ENCODE measurements around the gene PITX3. TPM values are rescaled to one million over a fixed set of nuclear protein-coding genes. Genes with fewer than 3 reads are reported as not detected.

The PITX3 gene
- total RNA-seq = 0.16 TPM in 1 of 2 replicates, not detected in the other

DNA sequence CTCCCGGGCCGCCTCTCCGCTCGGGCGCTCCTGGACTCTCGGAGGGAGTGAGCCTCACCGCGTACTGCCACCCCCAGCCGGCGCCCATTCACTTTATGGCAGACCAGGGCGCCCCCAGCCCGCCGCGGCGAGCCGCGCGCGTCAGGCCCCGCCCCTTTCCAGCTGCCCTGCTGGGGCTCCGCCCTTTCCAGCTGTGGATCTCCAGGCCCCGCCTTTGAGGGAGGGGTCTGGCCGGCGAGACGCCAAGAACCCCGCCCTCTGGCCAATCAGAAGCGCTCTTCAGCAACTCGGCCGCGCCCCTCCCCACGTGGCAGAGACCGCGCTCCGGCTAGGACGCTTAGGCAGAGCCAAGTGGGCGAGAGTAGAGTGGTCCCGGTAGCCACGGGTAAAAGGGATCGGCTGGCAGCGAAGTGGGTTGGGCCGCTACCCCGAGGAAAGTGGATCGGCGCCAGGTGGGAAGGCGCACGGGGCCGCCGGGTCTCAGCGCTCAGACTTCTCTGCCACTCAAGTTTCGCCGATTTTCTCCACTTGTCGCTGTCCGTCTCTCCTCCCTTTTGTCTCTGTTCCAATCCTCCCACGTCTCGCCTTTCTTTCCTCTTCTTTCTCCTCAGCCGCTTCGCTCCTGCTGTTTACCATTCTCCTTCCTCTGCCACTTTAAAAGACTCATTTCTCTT is at the start of gene PITX3:
TSS of gene PITX3 (minus strand) at position 69 of the 674 bp plus-strand sequence. CDS start 9,432 bp downstream, outside the sequence.

DNA sequence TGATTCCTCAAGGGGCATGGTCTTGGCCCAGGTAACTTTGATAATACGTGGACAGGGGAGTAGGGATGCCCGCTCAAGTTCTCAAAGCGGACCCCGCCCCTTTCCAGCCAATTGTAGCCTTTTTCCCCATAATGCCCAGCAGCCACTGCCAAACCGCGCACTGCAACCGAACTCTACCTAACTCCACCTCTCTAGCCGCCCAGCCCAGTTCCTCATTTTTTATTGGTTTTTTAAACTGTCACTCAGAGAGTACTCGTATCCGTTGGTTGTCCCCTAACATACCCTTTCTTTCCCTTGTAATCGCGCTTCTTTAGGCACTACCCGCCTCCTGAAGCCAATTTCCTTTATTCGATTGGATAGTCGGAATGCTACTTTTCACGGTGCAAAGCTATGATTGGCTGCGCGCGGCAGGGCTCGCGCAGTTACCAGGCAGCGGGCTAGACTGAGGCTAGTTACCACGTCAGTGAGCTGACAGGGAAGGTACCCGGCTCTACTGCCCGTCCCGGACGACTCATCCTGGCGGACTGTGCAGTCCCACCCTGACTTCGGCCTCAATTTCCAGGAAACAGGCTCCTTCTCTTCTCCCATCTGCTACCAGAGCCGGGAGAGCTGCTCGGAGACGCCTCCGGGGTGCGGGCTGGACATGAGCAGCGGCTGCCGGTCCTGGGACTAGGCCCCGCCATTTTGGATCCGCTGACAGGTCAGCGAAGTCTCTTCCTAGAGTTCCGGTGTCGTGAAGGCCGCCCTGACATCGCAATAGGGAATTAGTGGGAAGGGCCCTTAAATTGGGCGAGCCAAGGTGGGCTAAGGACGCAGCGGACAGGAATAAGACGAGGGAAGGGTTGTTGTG is 4.0 kb upstream of the PITX3 start, which contains the start of gene GBF1:
TSS of gene GBF1 (plus strand) at position 451 of the 850 bp plus-strand sequence. CDS start 13,407 bp downstream, outside the sequence.

DNA sequence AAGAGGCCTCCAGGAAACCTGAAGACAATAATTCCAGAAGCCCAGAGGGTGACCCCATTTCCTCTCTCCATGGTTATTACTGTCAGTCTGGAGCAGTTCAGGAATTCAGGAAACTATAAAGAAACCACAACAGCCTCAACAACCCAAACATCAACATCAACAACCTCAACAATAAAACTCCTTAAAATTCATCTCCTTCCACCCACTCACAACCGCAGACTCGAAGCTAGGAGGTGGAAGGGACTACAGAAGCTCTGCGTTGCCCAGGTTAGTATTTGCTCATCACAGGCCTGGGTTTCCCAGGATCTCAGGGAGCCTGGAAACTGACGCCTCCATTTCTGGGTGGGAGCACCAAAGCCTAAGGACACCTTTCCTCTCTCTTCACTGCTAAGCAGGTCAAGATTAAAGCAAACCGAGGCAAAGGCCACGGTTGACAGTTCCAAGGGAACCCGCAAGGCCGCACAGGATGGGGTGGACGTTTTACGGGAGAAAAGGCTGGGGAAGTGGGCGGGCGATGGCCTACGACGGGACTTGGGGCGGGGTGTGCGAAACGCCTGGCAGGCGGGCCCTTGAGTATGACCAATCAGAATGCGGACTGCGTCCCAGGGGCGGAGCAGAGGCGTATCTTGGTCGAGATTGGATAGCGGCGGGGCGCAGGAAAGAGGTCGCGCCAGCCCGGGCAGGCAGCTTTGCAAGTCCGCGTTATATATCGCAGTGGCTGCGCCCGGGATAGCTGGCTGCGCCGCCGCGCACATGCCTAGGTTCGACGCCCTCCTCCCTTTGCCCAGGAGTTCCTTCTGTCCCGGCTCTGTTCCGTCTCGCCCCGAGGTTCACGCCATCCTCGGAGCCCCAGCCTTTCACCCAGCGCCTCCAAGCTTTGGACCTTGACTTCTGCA is 15.4 kb downstream of the PITX3 start, which contains the start of gene ELOVL3:
TSS of gene ELOVL3 (plus strand) at position 654 of the 896 bp plus-strand sequence. CDS start 250 bp downstream, outside the sequence.

Other genes with a start within 250 kb of the PITX3 start
- gene ARMH3, start 185.3 kb downstream of the PITX3 start, total RNA-seq = 9.3 and 9.4 TPM in 2 replicates
- 18.4 and 22.4 TPM in 2 replicates for gene HPS6, start 176.2 kb downstream of the PITX3 start, total RNA-seq
- 46.8 and 66.1 TPM in 2 replicates for gene LDB1, start 121.1 kb downstream of the PITX3 start, total RNA-seq
- gene PPRC1, start 108.5 kb downstream of the PITX3 start, total RNA-seq = 7.3 and 9.2 TPM in 2 replicates
- 13.1 and 14.4 TPM in 2 replicates for gene NOLC1, start 89.1 kb downstream of the PITX3 start, total RNA-seq
- 0.47 and 0.69 TPM in 2 replicates for gene ELOVL3, start 15.2 kb downstream of the PITX3 start, total RNA-seq
- 17.0 and 18.6 TPM in 2 replicates for gene GBF1, start 4.0 kb upstream of the PITX3 start, total RNA-seq
- gene NFKB2, start 154.2 kb upstream of the PITX3 start, total RNA-seq = 10.2 and 12.9 TPM in 2 replicates
- gene PSD, start 177.3 kb upstream of the PITX3 start, total RNA-seq = 8.4 and 14.3 TPM in 2 replicates
- 7.0 and 8.2 TPM in 2 replicates for gene FBXL15, start 179.3 kb upstream of the PITX3 start, total RNA-seq
- 33.1 and 47.0 TPM in 2 replicates for gene CUEDC2, start 191.1 kb upstream of the PITX3 start, total RNA-seq
- gene C10orf95, start 210.0 kb upstream of the PITX3 start, total RNA-seq = not detected in 2 replicates

Data from bronchial smooth muscle cell (primary cell).